Brain microvascular endothelial cell (primary cell): ENCODE data around the gene CLIP2.

Experiments
- DNase-seq: peaks from one replicate; pipeline ENCODE4 v3.0.0-alpha.2; 2020
- H3K27ac ChIP-seq: fragments of 250-450 bp; sonication (Bioruptor Pico); 2 replicates; pipeline ENCODE4 v1.5.1; 2020; ENCODE audit warnings: mild to moderate bottlenecking, moderate library complexity
- H3K27me3 ChIP-seq: fragments of 250-450 bp; sonication (Bioruptor Pico); replicated peaks from 2 replicates; pipeline ENCODE4 v1.5.1; 2020; ENCODE audit warnings: mild to moderate bottlenecking
- H3K36me3 ChIP-seq: fragments of 250-450 bp; sonication (Bioruptor Pico); replicated peaks from 2 replicates; pipeline ENCODE4 v1.5.1; 2020; ENCODE audit warnings: mild to moderate bottlenecking
- H3K4me3 ChIP-seq: 2 replicates; pipeline ENCODE4 v1.5.1; 2011; ENCODE audit warnings: low read depth, mild to moderate bottlenecking, control low read depth, low read length, moderate library complexity
- CTCF ChIP-seq: IDR thresholded peaks from 2 replicates; pipeline ENCODE4 v1.5.1; 2011; ENCODE audit warnings: low read depth, mild to moderate bottlenecking, moderate library complexity, low read length, control low read depth, inconsistent platforms; ENCODE audit errors: missing control alignments
- in situ Hi-C: cut with HindIII; loops from 2 replicates; pipeline ENCODE4 v1.10.0; 2017; ENCODE audit warnings: low sequenced_read_pairs, low pct_ligation_motif_present

CLIP2 gene

GRCh38 chr7:74267756-74268565, 21.2 kb upstream of the CLIP2 start:
- Histone ChIP-seq H3K36me3 (no peaks in the 10 kb centered on the region), H3K27ac (no peak overlapping the region), H3K27me3 (no peaks in the 10 kb centered on the region), H3K4me3 (no peak overlapping the region)
- in situ Hi-C loops: no loop called here
- no peak for TF ChIP-seq CTCF
- no peak for DNase-seq

- Histone ChIP-seq H3K27ac (no peak overlapping the region), H3K4me3 (peak overlapping the region; percentile 49), H3K36me3 (no peaks in the 10 kb centered on the region), H3K27me3 (no peaks in the 10 kb centered on the region)
- TF ChIP-seq CTCF: no peak
- in situ Hi-C loops: no loop called here
- DNase-seq: peak; percentile 58
Measured at GRCh38 chr7:74269757-74270277, 19.4 kb upstream of the CLIP2 start.

- no peaks in the 10 kb centered on the region for H3K27me3 ChIP-seq
- in situ Hi-C loops: no loop called here
- no peak for DNase-seq
- no peaks in the 10 kb centered on the region for H3K36me3 ChIP-seq
- H3K27ac ChIP-seq: peak overlapping the region; percentile 85
- no peak overlapping the region for H3K4me3 ChIP-seq
- no peak for TF ChIP-seq CTCF
Measured at GRCh38 chr7:74271742-74272141, 17.5 kb upstream of the CLIP2 start.

GRCh38 chr7:74272305-74273038, 16.7 kb upstream of the CLIP2 start:
- peak; percentile 95 for DNase-seq
- Histone ChIP-seq H3K27me3 (no peaks in the 10 kb centered on the region), H3K27ac (peak overlapping the region; percentile 85), H3K4me3 (no peak overlapping the region), H3K36me3 (no peaks in the 10 kb centered on the region)
- no peak for TF ChIP-seq CTCF
- in situ Hi-C loops: no loop called here

- in situ Hi-C loops: no loop called here
- no peak for DNase-seq
- no peaks in the 10 kb centered on the region for H3K27me3 ChIP-seq
- peak; percentile 78 for TF ChIP-seq CTCF
- H3K4me3 ChIP-seq: no peak overlapping the region
- H3K27ac ChIP-seq: no peak overlapping the region
- H3K36me3 ChIP-seq: no peaks in the 10 kb centered on the region
Measured at GRCh38 chr7:74275401-74275881, 13.8 kb upstream of the CLIP2 start.
